ENCODE results near the gene ENOSF1.
"Not testable (repeated sequence)": the region's sequence is repeated elsewhere in the genome, so short reads cannot be mapped to it uniquely, and the experiment has no call there.

Gene ENOSF1

GRCh38 chr18:712401-713134, at the start of gene ENOSF1:
Gene ENOSF1, minus strand, starts transcription at chr18:712630. Its CDS starts 43 bp downstream, at chr18:712587.
- DNase-seq (ENCODE audit: extremely low read depth, low read depth) = no peak
- TF ChIP-seq CTCF (IDR thresholded peaks at IDR 0.05; ENCODE audit: low read depth, low read length, missing control alignments) = peak; percentile 63
- H3K4me3 ChIP-seq (replicated peaks; ENCODE audit: low read depth, low read length) = peak within 1 kb of the TSS; percentile 97

GRCh38 chr18:759864-760263, 47.4 kb upstream of the ENOSF1 start:
- not testable (repeated sequence) for H3K4me3 ChIP-seq (replicated peaks; ENCODE audit: low read depth, low read length); DNase-seq (ENCODE audit: extremely low read depth, low read depth)

- TF ChIP-seq CTCF (IDR thresholded peaks at IDR 0.05; ENCODE audit: low read depth, low read length, missing control alignments) = no peak
- DNase-seq (ENCODE audit: extremely low read depth, low read depth) = no peak
- H3K4me3 ChIP-seq (replicated peaks; ENCODE audit: low read depth, low read length) = no peak overlapping the region
Observed at GRCh38 chr18:755506-755905, 43.1 kb upstream of the ENOSF1 start.

DNA sequence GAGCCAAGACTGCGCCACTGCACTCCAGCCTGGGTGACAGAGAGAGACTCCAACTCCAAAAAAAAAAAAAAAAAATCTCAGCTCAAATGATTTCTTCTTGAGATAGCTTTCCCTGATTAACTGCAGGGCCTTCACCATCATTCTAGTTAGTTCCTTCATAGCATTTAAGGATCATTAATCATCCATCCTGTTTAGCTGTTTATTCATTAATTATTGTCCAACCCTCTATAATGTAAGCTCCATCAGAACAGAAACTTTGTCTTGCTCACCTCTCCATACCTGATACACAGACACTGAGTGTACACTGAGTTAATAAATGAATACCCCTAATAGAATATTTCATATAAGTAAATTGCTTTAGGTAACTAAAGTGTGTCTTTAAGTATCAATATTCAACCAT, 42.2 kb upstream of the ENOSF1 start:
- no peak for TF ChIP-seq CTCF (IDR thresholded peaks at IDR 0.05; ENCODE audit: low read depth, low read length, missing control alignments)
- no peak overlapping the region for H3K4me3 ChIP-seq (replicated peaks; ENCODE audit: low read depth, low read length)
- DNase-seq (ENCODE audit: extremely low read depth, low read depth) = no peak

DNA sequence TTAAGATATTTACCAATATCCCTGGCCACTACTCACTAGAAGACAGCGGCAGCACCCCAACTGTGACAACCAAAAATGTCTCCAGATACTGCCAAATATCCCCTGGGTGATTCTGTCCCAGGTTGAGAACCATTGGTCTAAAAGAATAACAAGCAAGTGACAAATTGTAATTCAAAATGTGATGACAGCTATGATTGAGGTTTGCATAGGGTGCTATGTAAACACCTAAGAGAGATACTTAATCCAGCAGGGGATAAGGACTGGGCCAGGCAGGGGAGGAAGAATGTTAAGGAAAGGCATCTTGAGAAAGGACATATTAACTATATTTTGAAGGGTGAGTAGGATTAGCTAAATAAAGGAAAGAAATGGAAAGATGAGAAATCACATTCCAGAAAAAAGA, 38.0 kb upstream of the ENOSF1 start:
- TF ChIP-seq CTCF (IDR thresholded peaks at IDR 0.05; ENCODE audit: low read depth, low read length, missing control alignments) = no peak
- DNase-seq (ENCODE audit: extremely low read depth, low read depth) = no peak
- H3K4me3 ChIP-seq (replicated peaks; ENCODE audit: low read depth, low read length) = no peak overlapping the region

GRCh38 chr18:744832-745597, 32.6 kb upstream of the ENOSF1 start:
- TF ChIP-seq CTCF (IDR thresholded peaks at IDR 0.05; ENCODE audit: low read depth, low read length, missing control alignments) = no peak
- no peak for DNase-seq (ENCODE audit: extremely low read depth, low read depth)
- H3K4me3 ChIP-seq (replicated peaks; ENCODE audit: low read depth, low read length) = no peak overlapping the region

GRCh38 chr18:741931-742512, 29.6 kb upstream of the ENOSF1 start:
- H3K4me3 ChIP-seq (replicated peaks; ENCODE audit: low read depth, low read length) = no peak overlapping the region
- DNase-seq (ENCODE audit: extremely low read depth, low read depth) = peak; percentile 10
- peak; percentile 61 for TF ChIP-seq CTCF (IDR thresholded peaks at IDR 0.05; ENCODE audit: low read depth, low read length, missing control alignments)
